Activated naive CD8-positive, alpha-beta T cell treated with anti-CD3 and anti-CD28 coated beads, Interleukin-2, amount 10 ng/mL, durations not matched to agents 7 days and 5 days (primary cell): ENCODE measurements around the gene DLAT. TPM values are rescaled to one million over a fixed set of nuclear protein-coding genes. Genes with fewer than 3 reads are reported as not detected.

ENCODE experiments used
- ATAC-seq: fragments of 150-1000 bp; cut with Tn5 transposase; one replicate; pipeline ENCODE4 v1.10.0; 2021; ENCODE audit warnings: low read depth, moderate library complexity
- POLR2A ChIA-PET: fragments of 350-600 bp; sonication (Branson Sonifier 250); formaldehyde crosslinking; loops from one replicate; lab custom pipeline; 2021; ENCODE audit warnings: antibody characterized with exemption; lab: Charles Lee
- DNase-seq: peaks from one replicate; pipeline ENCODE4 v3.0.0; 2021
- H3K27ac Mint-ChIP-seq: one replicate; pipeline ENCODE4 v1.8.0; 2022; ENCODE audit warnings: mild to moderate bottlenecking, mixed read lengths
- H3K27me3 Mint-ChIP-seq: one replicate; pipeline ENCODE4 v1.8.0; 2022; ENCODE audit warnings: mild to moderate bottlenecking, moderate library complexity, mixed read lengths
- H3K36me3 Mint-ChIP-seq: one replicate; pipeline ENCODE4 v1.8.0; 2021; ENCODE audit warnings: mild to moderate bottlenecking, mixed read lengths
- H3K4me1 Mint-ChIP-seq: one replicate; pipeline ENCODE4 v1.8.0; 2021; ENCODE audit warnings: mixed read lengths
- H3K4me3 Mint-ChIP-seq: one replicate; pipeline ENCODE4 v1.8.0; 2022; ENCODE audit warnings: mild to moderate bottlenecking, moderate library complexity, mixed read lengths
- H3K9me3 Mint-ChIP-seq: one replicate; pipeline ENCODE4 v1.8.0; 2021; ENCODE audit warnings: mixed read lengths
- total RNA-seq, 2 experiments: library from RNA; stranded (reverse); gene quantifications; one replicate each; pipeline ENCODE4 v1.2.3, GENCODE V29; 2021

The DLAT gene
- 10 to 100 TPM; 26.0 to 28.5 TPM for total RNA-seq

DNA sequence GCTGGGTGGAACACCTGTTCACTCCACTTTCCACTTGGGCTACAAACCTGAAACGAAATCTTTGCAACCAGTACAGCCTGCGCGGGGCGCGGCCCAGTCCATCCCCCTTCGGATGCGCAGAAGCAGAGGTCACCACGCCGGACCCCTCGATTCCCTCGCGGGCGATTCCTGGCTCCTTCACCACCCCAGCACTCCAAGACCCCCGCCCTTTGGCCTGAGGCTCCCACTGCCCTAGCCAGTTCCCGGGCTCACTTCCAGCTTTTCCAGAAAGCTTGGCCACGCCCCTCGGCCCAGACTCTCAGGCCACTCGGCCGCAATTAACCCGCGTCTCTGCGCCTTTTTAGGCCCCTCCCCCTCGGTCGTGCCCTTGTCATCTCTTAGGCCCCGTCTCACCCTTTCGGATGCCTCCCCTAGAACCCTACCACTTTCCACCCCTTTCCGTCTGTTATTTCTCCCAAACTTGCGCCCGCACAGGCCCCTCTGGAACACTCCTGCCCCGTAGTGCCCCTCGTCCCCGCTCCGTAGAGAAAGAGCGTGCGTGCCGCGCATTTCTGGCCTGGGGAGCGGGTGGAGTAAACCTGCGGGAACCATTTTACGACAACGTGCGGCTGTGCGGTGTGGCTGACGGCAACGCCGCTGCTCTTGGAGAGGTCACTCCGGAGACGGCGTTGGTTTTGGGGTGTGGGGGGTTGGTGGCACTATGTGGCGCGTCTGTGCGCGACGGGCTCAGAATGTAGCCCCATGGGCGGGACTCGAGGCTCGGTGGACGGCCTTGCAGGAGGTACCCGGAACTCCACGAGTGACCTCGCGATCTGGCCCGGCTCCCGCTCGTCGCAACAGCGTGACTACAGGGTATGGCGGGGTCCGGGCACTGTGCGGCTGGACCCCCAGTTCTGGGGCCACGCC is at the start of gene DLAT:
Gene DLAT (plus strand): TSS at position 636 of the 906 bp plus-strand sequence. CDS start 65 bp downstream, at position 701.
- H3K4me3 Mint-ChIP-seq = peak within 1 kb of the TSS; percentile 100
- ATAC-seq (peak; percentile 85), DNase-seq (peak; percentile 90)
- no peaks in the 10 kb centered on the region for H3K9me3 Mint-ChIP-seq
- peaks cover 12% of the 10 kb centered on the region for H3K36me3 Mint-ChIP-seq
- POLR2A ChIA-PET = interaction anchor here (0.7 to 1.2 kb wide), 2 partner anchors 89 to 98 kb away, joined by 3 to 5 read pairs; no protein-coding TSS in a partner anchor
- no peaks in the 10 kb centered on the region for H3K27me3 Mint-ChIP-seq
- peak within 1 kb of the TSS; percentile 99 for H3K27ac Mint-ChIP-seq
- H3K4me1 Mint-ChIP-seq = peaks cover 14% of the 10 kb centered on the region

DNA sequence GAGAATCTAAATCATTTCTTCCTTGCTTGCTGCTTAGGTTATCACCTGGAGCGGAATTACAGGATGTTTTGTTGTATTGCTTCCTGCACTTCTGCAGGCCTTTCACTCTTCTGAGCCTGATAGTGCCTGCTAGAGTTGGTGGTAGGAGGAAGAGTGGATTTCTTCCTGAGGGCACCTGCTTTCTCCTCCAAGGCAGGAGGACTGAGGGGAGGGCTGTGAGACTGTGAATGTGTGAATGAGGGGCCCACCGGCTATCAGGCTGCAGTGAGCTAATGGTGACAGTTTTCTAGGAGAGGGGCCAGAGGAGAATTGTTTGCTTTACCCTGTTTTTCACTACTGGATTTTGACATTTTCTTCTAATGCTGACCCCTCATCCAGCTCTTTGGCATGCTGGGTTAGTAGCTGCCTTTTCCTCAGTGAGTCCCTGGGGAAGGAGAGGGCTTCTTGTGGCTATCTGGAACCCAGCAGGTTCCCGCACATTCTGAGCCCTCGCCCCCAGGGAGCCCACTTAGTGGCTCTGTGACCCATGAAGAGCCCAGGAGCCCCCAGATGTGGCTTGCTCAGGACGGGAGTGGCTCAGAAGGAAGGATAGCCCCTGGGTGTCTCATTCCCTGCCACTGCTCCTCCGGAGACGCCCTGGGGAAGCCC is 49.0 kb upstream of the DLAT start:
- ATAC-seq (no peak), DNase-seq (no peak)
- peak overlapping the region; percentile 62 for H3K4me3 Mint-ChIP-seq
- peaks cover 2% of the 10 kb centered on the region for H3K36me3 Mint-ChIP-seq
- POLR2A ChIA-PET = no interaction called here
- no peaks in the 10 kb centered on the region for H3K9me3 Mint-ChIP-seq
- peaks cover 4% of the 10 kb centered on the region for H3K4me1 Mint-ChIP-seq
- H3K27ac Mint-ChIP-seq = no peak overlapping the region
- H3K27me3 Mint-ChIP-seq = peaks cover 23% of the 10 kb centered on the region

DNA sequence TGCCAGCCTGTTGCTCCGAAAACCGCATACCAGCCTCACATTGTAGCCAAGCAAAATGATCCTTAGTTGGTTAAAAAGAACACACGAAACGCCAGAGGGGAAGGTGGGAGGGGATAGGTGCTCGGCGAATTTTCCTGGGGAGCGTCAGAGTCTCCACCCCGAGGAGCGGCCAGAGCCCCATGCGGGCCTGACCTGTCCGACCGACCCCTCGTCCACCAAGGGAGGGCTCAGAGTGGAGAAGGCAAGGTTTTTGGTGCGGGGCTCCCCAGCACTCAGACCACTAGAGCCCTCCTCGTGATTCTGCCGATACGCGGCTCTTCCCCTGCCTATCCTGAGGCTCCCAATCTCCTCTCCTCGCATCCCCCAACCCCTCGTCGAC is 48.5 kb upstream of the DLAT start:
- no peaks in the 10 kb centered on the region for H3K9me3 Mint-ChIP-seq
- H3K36me3 Mint-ChIP-seq = peaks cover 2% of the 10 kb centered on the region
- no peak for ATAC-seq
- peaks cover 23% of the 10 kb centered on the region for H3K27me3 Mint-ChIP-seq
- peaks cover 4% of the 10 kb centered on the region for H3K4me1 Mint-ChIP-seq
- H3K4me3 Mint-ChIP-seq = peak overlapping the region; percentile 62
- no peak for DNase-seq
- POLR2A ChIA-PET = no interaction called here
- H3K27ac Mint-ChIP-seq = no peak overlapping the region

DNA sequence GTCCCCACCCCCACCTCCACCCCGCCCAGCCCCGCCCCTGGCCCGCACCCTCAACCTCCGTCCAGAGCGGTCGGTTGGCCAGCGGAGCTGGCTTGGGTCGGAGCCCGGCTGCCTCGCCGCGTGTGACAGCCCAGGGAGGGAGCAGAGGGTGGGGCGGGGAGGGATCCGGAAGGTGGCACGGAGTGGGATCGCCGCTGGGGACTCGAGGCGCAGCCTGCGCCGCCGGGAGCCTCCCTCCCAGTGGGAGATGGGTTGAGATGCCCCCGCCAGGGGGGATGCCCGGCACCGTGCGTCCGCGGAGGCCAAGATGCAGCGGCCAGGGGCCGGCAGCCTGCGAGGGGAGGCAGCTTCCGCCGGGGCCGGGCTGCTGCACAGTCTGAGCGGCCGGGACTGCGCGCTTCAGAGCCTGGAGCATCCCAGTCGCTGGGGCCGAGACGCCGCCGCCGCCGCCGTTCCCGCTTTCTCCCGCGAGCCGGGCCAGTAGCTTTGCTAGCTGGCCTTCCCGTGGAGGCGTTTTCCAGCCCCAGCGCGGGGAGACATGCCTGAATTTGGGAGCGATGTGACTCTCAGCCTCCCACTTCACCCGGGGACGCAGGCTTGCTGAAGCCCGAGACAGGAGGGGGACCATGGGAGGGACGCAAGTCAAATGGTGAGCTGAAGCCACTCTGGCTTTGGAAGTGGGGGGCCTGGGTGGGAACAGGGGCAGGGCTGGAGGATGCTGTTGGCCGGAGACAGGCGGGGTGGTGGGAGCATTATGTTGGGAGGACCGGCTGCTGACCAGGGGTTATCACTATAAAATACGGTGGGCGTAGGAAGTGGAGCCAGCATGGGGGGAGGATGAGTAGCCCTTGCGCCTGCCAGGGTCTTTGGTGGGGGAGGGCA is 47.8 kb upstream of the DLAT start:
- DNase-seq = peak; percentile 52
- H3K36me3 Mint-ChIP-seq = peaks cover 2% of the 10 kb centered on the region
- H3K4me1 Mint-ChIP-seq = peaks cover 4% of the 10 kb centered on the region
- peak overlapping the region; percentile 64 for H3K4me3 Mint-ChIP-seq
- ATAC-seq = peak; percentile 80
- peaks cover 26% of the 10 kb centered on the region for H3K27me3 Mint-ChIP-seq
- H3K27ac Mint-ChIP-seq = no peak overlapping the region
- H3K9me3 Mint-ChIP-seq = no peaks in the 10 kb centered on the region
- POLR2A ChIA-PET = no interaction called here

DNA sequence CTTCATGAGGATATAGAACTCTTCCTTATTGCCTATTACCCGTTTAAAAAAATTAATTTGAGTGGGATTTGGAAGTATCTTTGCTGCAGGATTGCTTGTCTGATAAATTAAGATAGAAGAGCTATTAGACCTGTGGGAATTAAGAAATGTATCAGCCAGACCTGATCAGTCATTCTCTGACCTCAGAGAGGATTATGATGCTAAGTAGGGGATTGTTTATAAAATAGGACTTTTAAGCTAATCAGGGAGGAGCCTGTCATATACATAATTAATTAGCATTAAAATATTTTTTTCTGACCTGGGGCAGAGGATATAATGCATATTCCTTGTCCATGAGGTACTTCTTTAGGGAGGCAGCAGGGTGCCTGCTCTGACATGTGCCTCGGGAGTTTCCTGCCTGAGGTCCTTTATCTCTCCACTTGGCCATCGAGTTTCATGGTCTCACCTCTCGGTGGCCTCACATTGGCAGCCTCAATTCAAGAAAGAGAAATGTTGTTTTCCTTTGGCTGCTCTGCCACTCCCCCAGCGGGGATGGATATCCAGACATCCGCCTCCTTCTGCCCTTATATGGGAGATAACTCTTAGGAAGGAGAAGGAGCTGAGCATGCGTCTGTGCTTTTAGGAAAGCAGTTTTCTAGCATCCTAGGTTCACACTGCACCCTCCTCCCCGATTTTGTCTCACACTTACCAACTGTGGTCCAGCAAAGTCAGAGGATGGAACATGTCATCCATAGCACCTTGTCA is 47.0 kb upstream of the DLAT start:
- POLR2A ChIA-PET = no interaction called here
- no peaks in the 10 kb centered on the region for H3K9me3 Mint-ChIP-seq
- H3K4me1 Mint-ChIP-seq = peaks cover 4% of the 10 kb centered on the region
- ATAC-seq (no peak), DNase-seq (no peak)
- H3K27ac Mint-ChIP-seq = no peak overlapping the region
- peak overlapping the region; percentile 64 for H3K4me3 Mint-ChIP-seq
- H3K27me3 Mint-ChIP-seq = peaks cover 26% of the 10 kb centered on the region
- peaks cover 2% of the 10 kb centered on the region for H3K36me3 Mint-ChIP-seq

DNA sequence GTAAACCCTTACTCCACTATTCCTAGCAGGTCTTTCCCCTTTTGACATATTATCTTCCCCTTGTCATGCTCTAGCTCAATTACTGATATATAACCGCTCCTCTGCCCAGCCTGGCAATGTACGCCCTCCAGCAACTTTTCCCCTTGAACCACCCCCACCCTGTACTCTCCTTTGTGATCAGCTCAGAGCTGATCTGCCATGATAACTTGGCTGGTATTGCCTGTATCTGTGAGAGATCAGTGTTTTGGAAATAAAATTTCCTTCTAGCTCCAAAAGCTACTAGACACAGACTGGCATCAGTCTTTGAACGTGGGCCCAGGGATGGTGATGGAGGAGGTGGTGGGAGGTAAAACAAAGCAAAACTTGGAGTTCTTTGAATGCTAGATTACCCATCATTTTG is 45.1 kb upstream of the DLAT start:
- Mint-ChIP-seq H3K9me3 (no peaks in the 10 kb centered on the region), H3K27me3 (peaks cover 26% of the 10 kb centered on the region), H3K4me3 (no peak overlapping the region), H3K27ac (no peak overlapping the region), H3K4me1 (peaks cover 4% of the 10 kb centered on the region), H3K36me3 (peaks cover 2% of the 10 kb centered on the region)
- DNase-seq = no peak
- POLR2A ChIA-PET = no interaction called here
- ATAC-seq = no peak

DNA sequence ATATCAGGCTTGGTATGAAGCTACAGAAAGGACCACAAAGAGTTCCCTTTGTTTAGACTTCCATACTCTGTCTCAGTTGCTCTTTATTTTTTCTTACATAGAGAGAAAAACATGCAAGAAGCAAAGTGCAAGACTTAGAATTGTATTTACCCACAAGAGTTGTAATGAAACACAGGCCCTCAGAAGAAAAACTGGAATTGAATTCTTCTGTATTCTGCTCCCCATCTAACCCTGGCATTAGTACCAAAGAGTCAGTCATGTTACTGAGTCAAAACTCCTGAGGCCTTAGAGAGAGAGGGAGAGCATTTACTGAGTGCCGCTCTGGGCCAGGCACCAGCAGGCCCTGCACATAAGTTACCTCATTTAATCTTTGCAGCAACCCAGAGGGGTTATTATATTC is 43.9 kb upstream of the DLAT start:
- H3K27ac Mint-ChIP-seq = no peak overlapping the region
- H3K4me1 Mint-ChIP-seq = peaks cover 4% of the 10 kb centered on the region
- H3K9me3 Mint-ChIP-seq = no peaks in the 10 kb centered on the region
- DNase-seq (no peak), ATAC-seq (no peak)
- POLR2A ChIA-PET = interaction anchor here (0.8 kb wide), 1 partner anchor 49 kb away, joined by 3 read pairs; no protein-coding TSS in a partner anchor
- H3K27me3 Mint-ChIP-seq = peaks cover 22% of the 10 kb centered on the region
- no peak overlapping the region for H3K4me3 Mint-ChIP-seq
- peaks cover 5% of the 10 kb centered on the region for H3K36me3 Mint-ChIP-seq

DNA sequence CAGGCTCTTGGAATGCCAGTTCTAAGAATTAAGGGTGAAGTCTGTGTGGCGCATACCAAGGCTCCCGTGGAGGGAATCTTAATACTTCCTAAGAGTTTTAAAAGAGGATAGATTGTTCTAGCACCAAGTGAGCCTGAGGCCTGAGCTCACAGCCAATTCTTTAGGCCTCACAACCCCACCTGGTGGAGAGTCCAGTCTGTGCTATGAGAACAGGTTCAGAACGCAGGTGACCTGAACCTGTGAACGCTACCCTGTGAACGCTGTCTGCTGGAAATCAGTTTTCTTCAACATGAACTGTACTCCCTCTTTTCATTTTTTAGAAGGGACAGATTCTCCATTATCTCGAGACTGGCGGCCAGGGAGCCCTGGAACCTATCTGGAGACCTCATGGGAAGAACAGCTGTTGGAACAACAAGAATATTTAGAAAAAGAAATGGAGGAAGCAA is 43.2 kb upstream of the DLAT start:
- Mint-ChIP-seq H3K36me3 (peaks cover 5% of the 10 kb centered on the region), H3K27me3 (peaks cover 19% of the 10 kb centered on the region), H3K4me3 (no peak overlapping the region), H3K27ac (no peak overlapping the region), H3K9me3 (no peaks in the 10 kb centered on the region), H3K4me1 (peaks cover 4% of the 10 kb centered on the region)
- peak; percentile 71 for ATAC-seq
- DNase-seq = no peak
- POLR2A ChIA-PET = interaction anchor here (0.8 kb wide), 1 partner anchor 50 kb away, joined by 3 read pairs; no protein-coding TSS in a partner anchor

DNA sequence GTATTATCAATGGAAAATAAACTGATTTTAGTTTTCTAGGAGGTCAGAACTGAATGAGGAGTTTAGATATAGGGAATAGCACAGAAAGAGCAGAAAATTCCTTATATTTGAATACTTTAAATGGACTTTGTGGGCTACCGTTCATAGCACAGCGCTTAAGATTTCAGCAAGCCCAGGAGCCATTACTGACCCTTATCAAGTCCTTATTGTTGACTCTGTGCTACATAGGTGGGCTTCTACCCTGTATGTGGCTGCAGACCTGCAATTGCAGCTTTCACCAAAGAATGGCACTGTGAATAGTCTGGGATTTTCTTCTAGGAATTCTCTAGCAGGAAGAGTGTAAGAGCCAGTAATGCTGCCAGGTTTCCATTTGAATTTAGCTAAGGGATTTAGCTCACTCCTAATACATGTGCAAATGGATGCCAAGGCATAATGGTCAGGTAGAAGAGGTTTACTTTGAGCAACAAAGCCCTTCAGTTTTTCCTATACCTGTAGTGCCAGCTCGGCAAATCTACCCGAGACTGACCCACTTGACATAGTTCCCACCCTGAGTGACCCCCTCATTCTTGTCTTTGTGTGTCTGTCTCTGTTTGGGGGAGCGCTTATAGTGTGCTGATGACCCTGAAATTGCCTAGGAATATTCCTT is 42.5 kb upstream of the DLAT start:
- Mint-ChIP-seq H3K4me1 (peaks cover 4% of the 10 kb centered on the region), H3K9me3 (no peaks in the 10 kb centered on the region), H3K36me3 (peaks cover 5% of the 10 kb centered on the region), H3K27ac (no peak overlapping the region), H3K4me3 (no peak overlapping the region), H3K27me3 (peaks cover 15% of the 10 kb centered on the region)
- DNase-seq = no peak
- POLR2A ChIA-PET = no interaction called here
- ATAC-seq = no peak

DNA sequence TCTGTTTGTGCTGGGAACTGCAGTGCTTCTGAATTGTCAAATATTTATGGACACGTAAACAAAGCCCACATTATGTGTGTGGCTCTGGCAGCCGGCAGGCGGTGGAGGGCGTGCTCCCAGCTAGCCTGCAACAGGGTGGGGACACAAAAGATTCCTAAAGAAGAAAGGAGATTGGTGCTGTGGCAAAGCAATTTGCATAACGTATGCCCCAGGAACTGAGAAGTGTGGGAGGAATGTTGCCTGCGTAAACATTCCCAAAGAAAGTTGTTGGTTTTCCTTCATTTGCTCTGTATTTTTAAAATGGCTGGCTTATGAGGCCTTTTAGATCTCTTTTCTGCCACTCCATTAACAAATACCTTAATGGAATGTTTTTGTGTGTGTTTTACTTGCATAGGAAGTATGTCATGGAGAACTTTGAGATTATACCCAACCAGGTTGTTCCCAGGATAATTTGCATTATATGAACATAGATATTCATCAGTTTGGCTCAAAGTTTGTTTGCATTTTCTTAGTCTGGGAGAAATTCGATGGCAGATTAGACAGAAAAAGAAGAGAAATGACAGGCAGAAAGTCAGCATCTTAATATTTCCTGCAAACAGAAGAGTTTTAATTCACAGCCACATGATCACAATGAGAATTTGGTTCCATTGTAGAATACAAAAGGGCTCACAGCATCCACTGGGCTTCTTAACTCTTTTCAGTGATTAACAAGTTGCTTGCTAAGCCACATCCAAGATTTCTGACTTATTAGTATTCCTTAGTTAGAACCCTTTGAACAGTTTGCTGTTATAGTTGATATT is 41.8 kb upstream of the DLAT start:
- Mint-ChIP-seq H3K27me3 (peaks cover 8% of the 10 kb centered on the region), H3K9me3 (no peaks in the 10 kb centered on the region), H3K4me3 (no peak overlapping the region), H3K36me3 (peaks cover 3% of the 10 kb centered on the region), H3K4me1 (no peaks in the 10 kb centered on the region), H3K27ac (no peak overlapping the region)
- POLR2A ChIA-PET = no interaction called here
- ATAC-seq (no peak), DNase-seq (no peak)

DNA sequence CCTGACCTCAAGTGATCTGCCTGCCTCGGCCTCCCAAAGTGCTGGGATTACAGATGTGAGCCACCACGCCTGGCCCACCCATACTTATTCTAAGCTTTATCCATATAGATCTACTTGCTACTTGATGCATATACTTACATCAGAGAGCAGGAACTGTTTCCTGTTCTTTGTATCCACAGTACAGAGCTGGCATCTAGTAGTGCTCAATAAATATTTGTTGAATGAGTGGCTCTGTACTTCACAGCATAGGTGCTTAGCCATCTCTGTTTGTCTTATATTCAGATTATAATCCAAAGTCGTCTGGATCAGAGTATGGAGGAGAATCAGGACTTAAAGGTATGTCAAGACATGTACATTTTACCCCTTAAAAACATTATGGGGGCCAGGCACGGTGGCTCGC is 38.6 kb upstream of the DLAT start:
- POLR2A ChIA-PET = no interaction called here
- no peaks in the 10 kb centered on the region for H3K9me3 Mint-ChIP-seq
- no peak overlapping the region for H3K27ac Mint-ChIP-seq
- H3K4me3 Mint-ChIP-seq = no peak overlapping the region
- ATAC-seq = no peak
- peaks cover 2% of the 10 kb centered on the region for H3K27me3 Mint-ChIP-seq
- H3K4me1 Mint-ChIP-seq = no peaks in the 10 kb centered on the region
- peaks cover 3% of the 10 kb centered on the region for H3K36me3 Mint-ChIP-seq
- no peak for DNase-seq
